Activated T-helper 1 cell treated with anti-CD3 and anti-CD28 coated beads, Interleukin-12 subunit alpha, Interleukin-12 subunit beta, Interleukin-2, Interleukin-4 antibody, amounts not matched to agents 30 ng/mL and 10 ng/mL and 1 ng/mL, durations not matched to agents 14 hours and 24 hours and 36 hours (primary cell): ENCODE data around the gene TMEM212. TPM values are rescaled to one million over a fixed set of nuclear protein-coding genes. Genes with fewer than 3 reads are reported as not detected.

Experiments used
- DNase-seq: peaks from one replicate; pipeline ENCODE4 v3.0.0; 2021; ENCODE audit warnings: low spot score
- H3K27ac Mint-ChIP-seq: one replicate; pipeline ENCODE4 v1.8.0; 2021; ENCODE audit warnings: mild to moderate bottlenecking, mixed read lengths
- H3K27me3 Mint-ChIP-seq: one replicate; pipeline ENCODE4 v1.8.0; 2022; ENCODE audit warnings: mild to moderate bottlenecking, moderate library complexity, mixed read lengths; ENCODE audit not compliant: insufficient read depth
- H3K36me3 Mint-ChIP-seq: one replicate; pipeline ENCODE4 v1.8.0; 2021; ENCODE audit warnings: low read depth, mixed read lengths
- H3K4me1 Mint-ChIP-seq: one replicate; pipeline ENCODE4 v1.8.0; 2021; ENCODE audit warnings: low read depth, mixed read lengths
- H3K4me3 Mint-ChIP-seq: one replicate; pipeline ENCODE4 v1.8.0; 2021; ENCODE audit warnings: mild to moderate bottlenecking, moderate library complexity, mixed read lengths
- H3K9me3 Mint-ChIP-seq: one replicate; pipeline ENCODE4 v1.8.0; 2021; ENCODE audit warnings: mixed read lengths
- intact Hi-C: fragments of 100-400 bp; cut with micrococcal nuclease; formaldehyde crosslinking; loops from one replicate; pipeline ENCODE4 v1.15.1; 2024
- total RNA-seq: library from RNA; stranded (reverse); gene quantifications from 2 replicates; pipeline ENCODE4 v1.2.3, GENCODE V29; 2022

TMEM212 gene
- total RNA-seq, 1 donor from 2014 or later: not detected

GRCh38 chr3:171830518-171830875 is 12.7 kb upstream of the TMEM212 start:
- Mint-ChIP-seq H3K27me3 (peaks cover 23% of the 10 kb centered on the region), H3K27ac (no peak overlapping the region), H3K36me3 (no peaks in the 10 kb centered on the region), H3K4me3 (no peak overlapping the region), H3K4me1 (peaks cover 5% of the 10 kb centered on the region), H3K9me3 (no peaks in the 10 kb centered on the region)
- intact Hi-C loops: loop anchor here (5.0 to 10.0 kb wide), 4 partner anchors 128 to 868 kb away; no protein-coding TSS in a partner anchor
- no peak for DNase-seq

- peaks cover 23% of the 10 kb centered on the region for H3K27me3 Mint-ChIP-seq
- H3K4me1 Mint-ChIP-seq: peaks cover 5% of the 10 kb centered on the region
- no peak overlapping the region for H3K4me3 Mint-ChIP-seq
- H3K36me3 Mint-ChIP-seq: no peaks in the 10 kb centered on the region
- DNase-seq: no peak
- H3K9me3 Mint-ChIP-seq: no peaks in the 10 kb centered on the region
- intact Hi-C loops: loop anchor here (5.0 to 10.0 kb wide), 4 partner anchors 130 to 870 kb away; no protein-coding TSS in a partner anchor
- no peak overlapping the region for H3K27ac Mint-ChIP-seq
These were observed 11.2 kb upstream of the TMEM212 start for GRCh38 chr3:171831936-171832335.

- Mint-ChIP-seq H3K9me3 (no peaks in the 10 kb centered on the region), H3K4me3 (no peak overlapping the region), H3K4me1 (peaks cover 3% of the 10 kb centered on the region), H3K36me3 (no peaks in the 10 kb centered on the region), H3K27me3 (peaks cover 25% of the 10 kb centered on the region), H3K27ac (no peak overlapping the region)
- no peak for DNase-seq
- intact Hi-C loops: loop anchor here (5.0 to 10.0 kb wide), 4 partner anchors 131 to 871 kb away; no protein-coding TSS in a partner anchor
These were observed 10.2 kb upstream of the TMEM212 start for GRCh38 chr3:171832989-171833388.

- peaks cover 27% of the 10 kb centered on the region for H3K27me3 Mint-ChIP-seq
- H3K36me3 Mint-ChIP-seq: no peaks in the 10 kb centered on the region
- no peak overlapping the region for H3K4me3 Mint-ChIP-seq
- no peaks in the 10 kb centered on the region for H3K4me1 Mint-ChIP-seq
- intact Hi-C loops: loop anchor here (5.0 to 10.0 kb wide), 4 partner anchors 132 to 872 kb away; no protein-coding TSS in a partner anchor
- H3K9me3 Mint-ChIP-seq: no peaks in the 10 kb centered on the region
- no peak for DNase-seq
- H3K27ac Mint-ChIP-seq: no peak overlapping the region
These were observed 9.2 kb upstream of the TMEM212 start for GRCh38 chr3:171833789-171834460.

DNA sequence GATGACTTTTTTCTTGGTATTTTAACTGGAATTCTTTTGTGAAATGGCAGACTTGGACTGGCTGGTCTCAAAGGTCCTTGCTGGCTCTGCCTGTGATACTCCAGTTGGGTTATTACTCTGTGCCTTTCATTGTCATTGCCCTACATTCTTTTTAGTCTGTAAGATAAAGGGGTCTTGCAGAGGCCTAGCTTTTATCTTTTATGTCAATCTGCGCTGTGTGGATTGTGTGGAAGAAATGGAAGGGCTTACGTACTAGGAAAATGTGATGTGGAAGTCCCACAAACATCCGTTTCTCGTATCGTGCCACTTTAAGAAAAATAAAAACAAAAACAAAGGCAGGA is 8.7 kb upstream of the TMEM212 start:
- Mint-ChIP-seq H3K4me1 (no peaks in the 10 kb centered on the region), H3K4me3 (no peak overlapping the region), H3K27ac (no peak overlapping the region), H3K36me3 (no peaks in the 10 kb centered on the region), H3K9me3 (no peaks in the 10 kb centered on the region), H3K27me3 (peaks cover 27% of the 10 kb centered on the region)
- no peak for DNase-seq
- intact Hi-C loops: loop anchor here (5.0 to 10.0 kb wide), 4 partner anchors 132 to 872 kb away; no protein-coding TSS in a partner anchor

DNA sequence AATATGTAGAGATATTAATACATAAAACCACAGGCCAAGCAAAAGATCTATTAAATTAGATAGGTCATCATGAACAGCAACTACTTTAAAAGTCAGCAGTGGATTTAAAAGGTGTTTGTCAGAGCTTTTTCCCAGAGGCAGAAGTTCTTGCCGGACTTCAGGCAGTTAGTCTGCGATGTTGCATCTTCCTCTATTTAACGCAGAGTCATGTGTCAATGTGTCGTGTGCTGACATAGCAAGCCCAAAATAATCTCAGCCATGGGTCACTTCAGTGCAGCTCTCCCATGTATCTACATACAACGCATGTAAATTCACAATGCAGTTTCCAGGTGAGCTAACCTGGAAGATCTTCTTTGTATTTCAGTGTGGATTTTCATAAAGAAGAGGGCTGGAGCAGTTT is 8.0 kb upstream of the TMEM212 start:
- intact Hi-C loops: loop anchor here (10.0 kb wide), 1 partner anchor 190 kb away; no protein-coding TSS in a partner anchor
- no peak overlapping the region for H3K27ac Mint-ChIP-seq
- no peaks in the 10 kb centered on the region for H3K4me1 Mint-ChIP-seq

DNA sequence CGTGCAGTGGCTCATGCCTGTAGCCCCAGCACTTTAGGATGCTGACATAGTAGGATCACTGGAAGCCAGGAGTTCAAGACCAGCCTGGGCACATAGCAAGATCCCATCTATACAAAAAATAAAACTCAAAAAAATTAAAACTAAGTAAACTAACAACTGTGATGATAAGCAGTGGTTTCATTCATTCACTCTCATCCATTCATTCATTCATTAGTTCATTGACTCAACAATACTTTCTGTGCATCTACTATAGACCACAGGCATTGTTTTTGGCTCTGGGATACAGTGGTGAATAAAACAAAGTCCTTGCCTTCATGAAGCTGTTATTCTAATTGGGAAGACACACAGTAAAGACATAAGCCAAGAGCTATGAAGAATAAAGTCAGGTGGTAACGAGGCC is 7.5 kb upstream of the TMEM212 start:
- intact Hi-C loops: loop anchor here (10.0 kb wide), 1 partner anchor 191 kb away; no protein-coding TSS in a partner anchor
- no peaks in the 10 kb centered on the region for H3K36me3 Mint-ChIP-seq
- no peaks in the 10 kb centered on the region for H3K9me3 Mint-ChIP-seq
- peaks cover 31% of the 10 kb centered on the region for H3K27me3 Mint-ChIP-seq
- H3K4me3 Mint-ChIP-seq: no peak overlapping the region
- no peaks in the 10 kb centered on the region for H3K4me1 Mint-ChIP-seq
- H3K27ac Mint-ChIP-seq: no peak overlapping the region
- DNase-seq: no peak

More for the DNA sequence above, 8.0 kb upstream of the TMEM212 start:
- no peak for DNase-seq
- no peaks in the 10 kb centered on the region for H3K36me3 Mint-ChIP-seq
- peaks cover 26% of the 10 kb centered on the region for H3K27me3 Mint-ChIP-seq
- no peak overlapping the region for H3K4me3 Mint-ChIP-seq
- no peaks in the 10 kb centered on the region for H3K9me3 Mint-ChIP-seq

DNA sequence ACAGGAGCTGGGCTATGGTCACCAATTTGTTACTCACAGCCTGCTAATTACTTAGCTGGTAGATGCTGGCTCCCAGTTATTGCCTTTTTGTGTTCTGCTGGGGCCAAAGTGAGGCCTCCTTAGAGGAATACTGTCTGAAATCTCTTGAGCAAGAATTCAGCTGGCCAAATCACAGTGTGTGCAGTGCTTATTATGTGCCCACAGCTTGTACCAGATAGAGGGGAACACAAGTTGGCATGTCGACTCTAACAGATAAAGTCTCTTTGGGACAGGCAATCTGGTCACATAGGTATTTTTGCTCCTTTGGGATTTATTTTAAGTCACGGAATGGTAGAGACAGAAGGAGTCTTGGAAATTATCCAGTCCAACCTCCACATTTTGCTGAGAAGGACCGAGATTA is 6.3 kb upstream of the TMEM212 start:
- Mint-ChIP-seq H3K36me3 (no peaks in the 10 kb centered on the region), H3K27me3 (peaks cover 40% of the 10 kb centered on the region), H3K9me3 (no peaks in the 10 kb centered on the region), H3K4me1 (no peaks in the 10 kb centered on the region), H3K27ac (no peak overlapping the region), H3K4me3 (no peak overlapping the region)
- DNase-seq: no peak
- intact Hi-C loops: loop anchor here (10.0 kb wide), 1 partner anchor 192 kb away; no protein-coding TSS in a partner anchor

DNA sequence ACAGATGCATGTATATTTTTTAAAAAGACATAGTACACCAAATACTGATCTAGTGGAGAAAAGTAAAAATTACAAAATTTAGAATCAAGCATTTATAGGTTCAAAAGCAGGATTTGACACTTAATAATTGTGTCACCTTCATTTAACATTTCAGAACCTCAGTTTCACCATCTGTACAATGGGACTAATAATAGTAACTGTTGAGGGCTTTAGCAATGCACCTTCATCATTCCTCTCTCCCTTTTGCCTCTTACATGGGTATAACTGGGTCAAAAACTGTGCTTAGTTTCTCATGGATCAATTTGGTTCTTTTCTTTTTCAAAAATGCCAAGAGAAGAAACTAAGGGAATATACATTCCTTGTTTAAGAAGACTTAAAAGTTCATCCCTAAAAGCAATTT is 5.5 kb upstream of the TMEM212 start:
- Mint-ChIP-seq H3K27me3 (peaks cover 34% of the 10 kb centered on the region), H3K27ac (no peak overlapping the region), H3K4me1 (no peaks in the 10 kb centered on the region), H3K9me3 (no peaks in the 10 kb centered on the region), H3K4me3 (no peak overlapping the region), H3K36me3 (no peaks in the 10 kb centered on the region)
- no peak for DNase-seq
- intact Hi-C loops: loop anchor here (10.0 kb wide), 1 partner anchor 193 kb away; no protein-coding TSS in a partner anchor

DNA sequence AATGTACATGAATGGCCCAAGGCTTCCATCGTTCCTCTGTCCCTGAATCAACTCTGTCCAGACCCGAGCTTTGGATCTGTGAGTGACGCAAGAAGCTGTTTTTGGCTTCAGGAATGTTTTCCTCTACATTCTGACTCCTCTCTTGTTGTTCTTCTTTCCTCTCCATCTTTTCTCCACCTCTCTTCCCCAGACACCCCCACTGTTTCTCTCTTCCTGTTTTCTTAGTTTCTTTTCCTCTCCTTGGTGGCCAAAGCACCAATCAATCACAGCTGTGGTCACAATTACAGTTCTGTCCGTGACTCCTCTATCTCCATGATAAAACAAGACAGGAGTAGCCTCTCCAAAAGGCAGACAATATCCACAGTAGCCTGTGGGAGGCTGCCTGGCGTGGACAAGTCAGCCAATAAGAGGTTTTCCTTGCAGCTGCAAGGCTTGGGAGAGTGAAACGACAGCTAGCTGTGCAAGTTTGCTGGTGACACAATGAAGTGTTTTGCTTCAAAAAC is 4.9 kb upstream of the TMEM212 start:
- no peak for DNase-seq
- H3K9me3 Mint-ChIP-seq: no peaks in the 10 kb centered on the region
- no peaks in the 10 kb centered on the region for H3K36me3 Mint-ChIP-seq
- intact Hi-C loops: loop anchor here (10.0 kb wide), 1 partner anchor 193 kb away; no protein-coding TSS in a partner anchor
- H3K27ac Mint-ChIP-seq: no peak overlapping the region
- no peaks in the 10 kb centered on the region for H3K4me1 Mint-ChIP-seq
- H3K4me3 Mint-ChIP-seq: no peak overlapping the region
- H3K27me3 Mint-ChIP-seq: peaks cover 34% of the 10 kb centered on the region

DNA sequence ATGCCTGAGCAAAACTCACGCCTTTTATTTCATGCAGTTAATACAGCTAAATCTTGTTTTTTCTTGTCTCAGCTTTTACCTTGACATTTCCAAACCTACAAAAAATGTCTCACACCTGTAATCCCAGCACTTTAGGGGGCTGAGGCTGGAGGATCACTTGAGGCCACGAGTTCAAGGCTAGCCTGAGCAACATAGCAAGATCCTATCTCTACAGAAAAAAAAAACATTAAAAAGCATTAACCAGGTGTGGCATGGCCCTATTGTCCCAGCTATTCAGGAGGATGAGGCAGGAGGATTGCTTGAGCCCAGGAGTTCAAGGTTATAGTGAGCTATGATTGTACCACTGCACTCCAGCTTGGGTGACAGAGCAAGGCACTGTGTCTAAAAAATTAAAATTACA is 3.9 kb upstream of the TMEM212 start:
- Mint-ChIP-seq H3K27ac (no peak overlapping the region), H3K4me1 (no peaks in the 10 kb centered on the region), H3K4me3 (no peak overlapping the region), H3K9me3 (no peaks in the 10 kb centered on the region), H3K36me3 (no peaks in the 10 kb centered on the region), H3K27me3 (peaks cover 34% of the 10 kb centered on the region)
- DNase-seq: no peak
- intact Hi-C loops: loop anchor here (10.0 kb wide), 1 partner anchor 194 kb away; no protein-coding TSS in a partner anchor

DNA sequence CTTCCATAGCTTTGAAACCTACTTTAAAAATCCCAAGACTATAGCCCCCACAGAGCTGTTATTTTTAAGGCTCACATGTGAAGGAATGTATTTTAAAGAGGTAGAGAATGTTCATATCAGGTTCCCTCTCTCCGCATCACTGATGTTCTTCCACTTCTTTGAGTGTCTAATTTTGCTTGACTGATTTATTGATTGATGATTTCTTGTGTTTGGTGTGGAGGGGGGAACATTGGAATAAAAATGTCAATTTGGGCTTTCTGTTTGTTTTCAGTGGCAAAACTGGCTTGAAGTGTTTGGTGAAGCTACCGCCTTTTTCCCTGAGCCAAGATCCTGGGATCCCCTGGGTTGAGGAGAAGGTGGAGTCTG is 2.7 kb upstream of the TMEM212 start:
- no peak for DNase-seq
- H3K27me3 Mint-ChIP-seq: peaks cover 31% of the 10 kb centered on the region
- no peaks in the 10 kb centered on the region for H3K9me3 Mint-ChIP-seq
- H3K4me3 Mint-ChIP-seq: no peak overlapping the region
- H3K4me1 Mint-ChIP-seq: no peaks in the 10 kb centered on the region
- intact Hi-C loops: loop anchor here (10.0 kb wide), 2 partner anchors 264 to 586 kb away; no protein-coding TSS in a partner anchor
- no peaks in the 10 kb centered on the region for H3K36me3 Mint-ChIP-seq
- no peak overlapping the region for H3K27ac Mint-ChIP-seq

DNA sequence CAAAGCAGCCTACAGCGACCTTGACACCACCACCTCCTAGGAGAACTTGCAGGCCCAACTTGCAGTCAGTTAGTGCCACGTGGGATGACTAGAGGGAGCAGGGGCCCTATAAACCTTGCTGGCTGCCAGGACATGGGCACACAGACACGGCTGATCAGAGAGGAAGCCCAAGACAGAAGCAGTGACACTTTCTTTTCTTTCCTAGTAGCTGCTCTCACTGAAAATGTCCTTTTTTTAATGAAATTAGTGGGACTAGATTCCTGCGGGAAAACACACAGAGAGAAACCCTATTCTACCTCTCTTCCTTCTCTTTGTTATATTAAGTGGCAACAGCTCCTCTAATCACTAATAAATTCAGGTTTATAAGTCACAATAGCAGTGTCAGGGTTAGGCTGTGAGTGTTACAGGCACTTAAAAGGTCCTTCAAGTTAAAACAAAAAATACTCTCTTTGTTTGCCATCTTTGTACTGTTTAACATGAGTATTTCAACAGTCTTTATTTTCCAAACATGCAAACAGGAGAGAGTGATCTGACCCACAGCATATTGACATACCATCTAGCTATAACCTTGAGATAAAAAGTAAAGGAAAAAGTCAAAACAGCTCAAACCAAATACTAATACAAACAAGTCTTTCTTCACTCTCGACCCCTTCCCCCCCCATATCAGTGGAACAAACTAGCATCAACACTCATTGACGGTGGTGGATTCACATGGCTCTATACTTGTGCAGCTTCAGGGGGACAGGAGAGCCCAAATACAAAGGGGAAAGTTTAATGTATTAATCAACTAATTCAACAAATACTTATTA is 2.1 kb upstream of the TMEM212 start:
- DNase-seq: no peak
- H3K36me3 Mint-ChIP-seq: no peaks in the 10 kb centered on the region
- intact Hi-C loops: loop anchor here (10.0 kb wide), 2 partner anchors 264 to 586 kb away; no protein-coding TSS in a partner anchor
- no peak overlapping the region for H3K27ac Mint-ChIP-seq
- H3K9me3 Mint-ChIP-seq: peaks cover 2% of the 10 kb centered on the region
- H3K4me3 Mint-ChIP-seq: no peak overlapping the region
- H3K4me1 Mint-ChIP-seq: peaks cover 6% of the 10 kb centered on the region
- H3K27me3 Mint-ChIP-seq: peaks cover 27% of the 10 kb centered on the region
